ENCODE results near the gene KRTAP5-7.

- TF ChIP-seq CTCF (IDR thresholded peaks at IDR 0.05) (no peak), POLR2A (IDR thresholded peaks at IDR 0.05) (no peak)
Observed at GRCh38 chr11:71575723-71576424, 48.8 kb downstream of the KRTAP5-7 start.

Data from heart left ventricle (tissue), 13 donors.